H1 (cell line): Measurements from ENCODE around the gene VAPB. TPM values are rescaled to one million over a fixed set of nuclear protein-coding genes. Genes with fewer than 3 reads are reported as not detected.
A peak's percentile ranks its signal among the peaks of the same experiment; 100 is the strongest.

ENCODE experiments used
- BACH1 ChIP-seq: IDR thresholded peaks from 2 replicates; pipeline ENCODE4 v1.6.1; 2012; ENCODE audit warnings: low read length, improper control_type of control experiment
- CREB1 ChIP-seq: IDR thresholded peaks from 2 replicates; pipeline ENCODE4 v1.6.1; 2012; ENCODE audit warnings: inconsistent platforms
- CTBP2 ChIP-seq: IDR thresholded peaks from 2 replicates; pipeline ENCODE4 v1.7.0; 2011; ENCODE audit warnings: borderline replicate concordance, mild to moderate bottlenecking, moderate library complexity, mixed read lengths, low read length; ENCODE audit not compliant: insufficient read depth, insufficient read length
- CTCF ChIP-seq, 3 experiments: IDR thresholded peaks; 1 replicate in 2 of 3; 2 replicates in 1 of 3; pipeline versions ENCODE4 v1.5.1 to v1.6.1; 2011; ENCODE audit warnings: low read length in 3 of 3, mild to moderate bottlenecking in 3 of 3, inconsistent platforms in 2 of 3, low read depth in 1 of 3, moderate library complexity in 1 of 3; ENCODE audit not compliant: insufficient read depth in 1 of 3; ENCODE audit errors: control extremely low read depth in 1 of 3
- E2F6 ChIP-seq: IDR thresholded peaks from 2 replicates; pipeline ENCODE4 v1.6.1; 2012; ENCODE audit warnings: inconsistent platforms
- EP300 ChIP-seq, 2 experiments: IDR thresholded peaks; 1 replicate in 1 of 2; 2 replicates in 1 of 2; pipeline ENCODE4 v1.6.1; 2011 to 2012; ENCODE audit warnings: low read depth in 2 of 2, low read length in 2 of 2, mild to moderate bottlenecking in 2 of 2, borderline replicate concordance in 1 of 2, inconsistent platforms in 1 of 2, moderate library complexity in 1 of 2
- HDAC2 ChIP-seq, 2 experiments: fragments of 300-600 bp in 1 of 2; sonication (generic) in 1 of 2; IDR thresholded peaks; 2 replicates each; pipeline ENCODE4 v1.6.1; 2011 to 2012; ENCODE audit warnings: low read depth in 2 of 2, low read length in 2 of 2, mild to moderate bottlenecking in 2 of 2, moderate library complexity in 2 of 2, borderline replicate concordance in 1 of 2, inconsistent platforms in 1 of 2
- HDAC6 ChIP-seq: IDR thresholded peaks from one replicate; pipeline ENCODE4 v1.7.1; 2012; ENCODE audit warnings: low read depth, mild to moderate bottlenecking, inconsistent platforms, low read length, moderate library complexity
- JUN ChIP-seq: IDR thresholded peaks from 2 replicates; pipeline ENCODE4 v1.6.1; 2011; ENCODE audit warnings: low read depth, mild to moderate bottlenecking, improper control_type of control experiment, low read length
- JUND ChIP-seq: IDR thresholded peaks from 2 replicates; pipeline ENCODE4 v1.6.1; 2011; ENCODE audit warnings: mild to moderate bottlenecking, improper control_type of control experiment, low read length
- MAFK ChIP-seq: IDR thresholded peaks from 2 replicates; pipeline ENCODE4 v1.6.1; 2012; ENCODE audit warnings: low read depth, mild to moderate bottlenecking, improper control_type of control experiment, low read length
- MAX ChIP-seq: IDR thresholded peaks from 2 replicates; pipeline ENCODE4 v1.6.1; 2012; ENCODE audit warnings: inconsistent platforms
- NRF1 ChIP-seq: IDR thresholded peaks from 2 replicates; pipeline ENCODE4 v1.6.1; 2011; ENCODE audit warnings: mild to moderate bottlenecking, low read depth, low read length, improper control_type of control experiment
- POLR2AphosphoS5 ChIP-seq: IDR thresholded peaks from 2 replicates; pipeline ENCODE4 v1.6.1; 2011; ENCODE audit warnings: low read depth, low read length
- POU5F1 ChIP-seq: IDR thresholded peaks from 2 replicates; pipeline ENCODE4 v1.6.1; 2011; ENCODE audit warnings: low read depth, mild to moderate bottlenecking, low read length, moderate library complexity
- RBBP5 ChIP-seq: IDR thresholded peaks from 2 replicates; pipeline ENCODE4 v1.7.1; 2012; ENCODE audit warnings: low read depth, mild to moderate bottlenecking, inconsistent platforms, low read length, moderate library complexity, borderline replicate concordance
- SAP30 ChIP-seq: fragments of 300-600 bp; sonication (generic); IDR thresholded peaks from 2 replicates; pipeline ENCODE4 v1.7.1; 2012; ENCODE audit warnings: low read length, moderate library complexity, mild to moderate bottlenecking, inconsistent platforms; ENCODE audit not compliant: insufficient read depth, insufficient replicate concordance
- SP2 ChIP-seq: IDR thresholded peaks from 2 replicates; pipeline ENCODE4 v1.6.1; 2012; ENCODE audit warnings: mild to moderate bottlenecking, low read length, inconsistent platforms
- TCF12 ChIP-seq: IDR thresholded peaks from 2 replicates; pipeline ENCODE4 v1.6.1; 2011; ENCODE audit warnings: low read depth, mild to moderate bottlenecking, low read length
- ZNF274 ChIP-seq: IDR thresholded peaks from 2 replicates; pipeline ENCODE4 v1.7.0; 2012; ENCODE audit warnings: low read length, borderline replicate concordance; ENCODE audit errors: extremely low read depth
- polyA plus RNA-seq, 7 experiments: library from polyadenylated mRNA; depleted of rRNA in 3 of 7; stranded (reverse) in 5 of 7; unstranded in 2 of 7; fragments of >200 nt in 5 of 7; fragments of 200-250 nt in 2 of 7; gene quantifications; 1 replicate in 5 of 7; 2 replicates in 1 of 7; 4 replicates in 1 of 7; pipeline versions ENCODE4 v1.2.1 to v1.2.3, GENCODE V29; 2011 to 2013; ENCODE audit warnings: missing spikeins in 2 of 7, mixed read lengths in 2 of 7
- total RNA-seq: library from RNA; stranded (reverse); fragmentation: NEBNext Ultra II Directional; extraction: Animal tissue kit (Norgen Biotek cat#: 25700); gene quantifications from 2 replicates; pipeline ENCODE4 v1.2.1, GENCODE V29; 2021

The VAPB gene
- total and polyA plus RNA-seq, 2 of the 8 experiments (the other 6 are each of a cell fraction or from before 2014, with no cell fraction given), result 24.4 to 62.8 TPM

- TF ChIP-seq EP300 (IDR thresholded peaks at IDR 0.05; ENCODE audit: borderline replicate concordance in 1 of 2, low read depth in 2 of 2, low read length in 2 of 2) (no peak), MAFK (no peak), JUND (no peak), SP2 (no peak), HDAC2 (IDR thresholded peaks at IDR 0.05; ENCODE audit: borderline replicate concordance in 1 of 2, low read depth in 2 of 2, low read length in 2 of 2) (no peak; a peak in 1 of 4 replicates), RBBP5 (peak; percentile 94), BACH1 (no peak), ZNF274 (no peak), TCF12 (no peak), MAX (0 out of 2 replicates have a peak, but pooled peaks have one; percentile 38), SAP30 (no peak), CREB1 (no peak; the same call in none of the 2 replicates), POU5F1 (no peak), NRF1 (no peak), POLR2AphosphoS5 (peak; percentile 34; the same call in 1 of the 2 replicates), JUN (no peak), HDAC6 (no peak), CTCF (IDR thresholded peaks at IDR 0.05; ENCODE audit: control extremely low read depth in 1 of 3, insufficient read depth in 1 of 3, low read depth in 1 of 3, low read length in 3 of 3) (no peak), CTBP2 (no peak), E2F6 (peak; percentile 41; the same call in 1 of the 2 replicates)
These were observed 417 bp downstream of the VAPB start (continued) for GRCh38 chr20:58389324-58389967.
